ENCODE data around the gene PTPA.

Gene PTPA

DNA sequence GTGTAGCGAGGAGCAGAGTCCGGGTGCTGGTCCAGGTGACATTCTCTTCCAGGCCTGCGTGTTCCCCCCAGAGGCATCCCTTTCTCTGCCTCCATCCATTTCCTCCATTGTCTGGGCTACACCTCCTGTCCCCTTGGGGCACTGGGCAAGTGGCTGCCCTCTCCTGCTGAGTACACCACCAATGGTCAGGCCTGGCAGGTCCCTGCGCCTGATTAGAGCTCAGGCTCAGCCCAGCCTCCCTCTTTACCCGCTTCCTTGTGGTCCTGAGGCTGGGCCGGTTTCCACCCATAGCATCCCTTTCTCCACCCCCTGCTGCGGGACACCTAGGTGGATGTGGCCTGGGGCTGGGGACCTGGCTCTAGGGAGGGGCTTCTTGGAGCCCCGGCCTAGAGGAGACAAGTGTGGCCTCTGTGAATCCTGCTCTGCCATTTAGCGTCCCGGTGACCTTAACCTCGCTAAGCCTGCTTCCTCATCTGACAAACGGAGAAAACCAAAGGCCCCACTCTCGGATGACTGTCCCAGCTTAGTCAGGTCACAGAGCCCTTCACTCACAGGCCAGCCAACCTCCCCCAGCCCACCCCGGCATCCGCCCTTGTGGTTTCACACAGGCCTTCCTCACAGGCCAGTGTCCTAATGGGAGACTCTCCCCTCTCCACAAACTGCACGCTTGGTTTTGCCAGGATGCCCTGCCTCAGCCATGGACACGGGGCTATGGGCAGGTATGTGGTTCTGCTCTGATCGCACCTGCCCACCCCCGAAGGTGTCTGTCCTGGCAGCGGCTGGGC lies 17.4 kb upstream of the PTPA start:
- Histone ChIP-seq H3K4me1 (ENCODE audit: control insufficient read depth, insufficient read depth, low read length) (no peaks in the 10 kb centered on the region), H3K36me3 (ENCODE audit: control insufficient read depth in 2 of 2, insufficient read depth in 1 of 2, low read length in 2 of 2) (peaks cover 0 to 41% of the 10 kb centered on the region in 2 experiments; a peak in 2 of 3 replicates), H3K4me3 (ENCODE audit: low read depth, low read length) (no peak overlapping the region), H3K9me3 (ENCODE audit: control insufficient read depth, insufficient read depth, low read depth, low read length) (no peaks in the 10 kb centered on the region), H3K27ac (ENCODE audit: extremely low read depth, low read depth, low read length) (no peak overlapping the region)
- TF ChIP-seq ZNF10 (tag by site-specific recombination; IDR thresholded peaks at IDR 0.05): peak; percentile 96
- peak; percentile 48 for TF ChIP-seq ZIC2 (tag by site-specific recombination; IDR thresholded peaks at IDR 0.05)
- no peak for TF ChIP-seq GLI4 (tag by site-specific recombination; IDR thresholded peaks at IDR 0.05)
- CTCF ChIA-PET: no interaction called here
- POLR2A ChIA-PET: interaction anchor here (2.8 kb wide), 1 partner anchor 13 kb away, joined by 13 read pairs; the partner anchor contains the start of gene DOLPP1

GRCh38 chr9:129094387-129095169 lies 16.6 kb upstream of the PTPA start:
- POLR2A ChIA-PET: interaction anchor here (0.5 to 2.8 kb wide), 5 partner anchors 10 to 28 kb away, joined by 3 to 13 read pairs (median 3); partner anchors contain the start of genes DOLPP1 and PTPA
- TF ChIP-seq, protein P1, sequence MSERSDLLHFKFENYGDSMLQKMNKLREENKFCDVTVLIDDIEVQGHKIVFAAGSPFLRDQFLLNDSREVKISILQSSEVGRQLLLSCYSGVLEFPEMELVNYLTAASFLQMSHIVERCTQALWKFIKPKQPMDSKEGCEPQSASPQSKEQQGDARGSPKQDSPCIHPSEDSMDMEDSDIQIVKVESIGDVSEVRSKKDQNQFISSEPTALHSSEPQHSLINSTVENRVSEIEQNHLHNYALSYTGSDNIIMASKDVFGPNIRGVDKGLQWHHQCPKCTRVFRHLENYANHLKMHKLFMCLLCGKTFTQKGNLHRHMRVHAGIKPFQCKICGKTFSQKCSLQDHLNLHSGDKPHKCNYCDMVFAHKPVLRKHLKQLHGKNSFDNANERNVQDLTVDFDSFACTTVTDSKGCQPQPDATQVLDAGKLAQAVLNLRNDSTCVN (tag by site-specific recombination; optimal IDR thresholded peaks at IDR 0.05): no peak
- TF ChIP-seq ZNF560 (tag by site-specific recombination; IDR thresholded peaks at IDR 0.05; ENCODE audit: borderline replicate concordance): no peak
- no peak for TF ChIP-seq ZNF391 (tag by site-specific recombination; IDR thresholded peaks at IDR 0.05; ENCODE audit: borderline replicate concordance, low read depth)
- TF ChIP-seq YY2 (tag by site-specific recombination; IDR thresholded peaks at IDR 0.05): no peak
- no peak for TF ChIP-seq ZNF354C (tag by site-specific recombination; IDR thresholded peaks at IDR 0.05; ENCODE audit: borderline replicate concordance, low read depth)
- no peak for TF ChIP-seq ZNF623 (tag by site-specific recombination; IDR thresholded peaks at IDR 0.05)
- no peak for TF ChIP-seq ZNF302 (tag by site-specific recombination; IDR thresholded peaks at IDR 0.05; ENCODE audit: low read depth)
- TF ChIP-seq ZNF248 (tag by site-specific recombination; IDR thresholded peaks at IDR 0.05): no peak
- TF ChIP-seq GLI2 (tag by site-specific recombination; IDR thresholded peaks at IDR 0.05; ENCODE audit: borderline replicate concordance, low read depth): no peak
- no peak for TF ChIP-seq GLIS1 (tag by site-specific recombination; IDR thresholded peaks at IDR 0.05)
- no peak for TF ChIP-seq ZNF670 (tag by site-specific recombination; IDR thresholded peaks at IDR 0.05; ENCODE audit: low read depth)
- no peak for TF ChIP-seq ZNF626 (tag by site-specific recombination; IDR thresholded peaks at IDR 0.05)
- TF ChIP-seq, protein P2, sequence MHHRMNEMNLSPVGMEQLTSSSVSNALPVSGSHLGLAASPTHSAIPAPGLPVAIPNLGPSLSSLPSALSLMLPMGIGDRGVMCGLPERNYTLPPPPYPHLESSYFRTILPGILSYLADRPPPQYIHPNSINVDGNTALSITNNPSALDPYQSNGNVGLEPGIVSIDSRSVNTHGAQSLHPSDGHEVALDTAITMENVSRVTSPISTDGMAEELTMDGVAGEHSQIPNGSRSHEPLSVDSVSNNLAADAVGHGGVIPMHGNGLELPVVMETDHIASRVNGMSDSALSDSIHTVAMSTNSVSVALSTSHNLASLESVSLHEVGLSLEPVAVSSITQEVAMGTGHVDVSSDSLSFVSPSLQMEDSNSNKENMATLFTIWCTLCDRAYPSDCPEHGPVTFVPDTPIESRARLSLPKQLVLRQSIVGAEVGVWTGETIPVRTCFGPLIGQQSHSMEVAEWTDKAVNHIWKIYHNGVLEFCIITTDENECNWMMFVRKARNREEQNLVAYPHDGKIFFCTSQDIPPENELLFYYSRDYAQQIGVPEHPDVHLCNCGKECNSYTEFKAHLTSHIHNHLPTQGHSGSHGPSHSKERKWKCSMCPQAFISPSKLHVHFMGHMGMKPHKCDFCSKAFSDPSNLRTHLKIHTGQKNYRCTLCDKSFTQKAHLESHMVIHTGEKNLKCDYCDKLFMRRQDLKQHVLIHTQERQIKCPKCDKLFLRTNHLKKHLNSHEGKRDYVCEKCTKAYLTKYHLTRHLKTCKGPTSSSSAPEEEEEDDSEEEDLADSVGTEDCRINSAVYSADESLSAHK (tag by site-specific recombination; IDR thresholded peaks at IDR 0.05): no peak
- TF ChIP-seq ZSCAN16 (tag by site-specific recombination; IDR thresholded peaks at IDR 0.05): no peak
- TF ChIP-seq ZBTB7A (tag by site-specific recombination; IDR thresholded peaks at IDR 0.05; ENCODE audit: low read depth): no peak
- H3K4me3 ChIP-seq (ENCODE audit: low read depth, low read length): no peak overlapping the region
- H3K4me1 ChIP-seq (ENCODE audit: control insufficient read depth, insufficient read depth, low read length): no peaks in the 10 kb centered on the region
- CTCF ChIA-PET: interaction anchor here (0.6 to 0.9 kb wide), 2 partner anchors 37 to 350 kb away, joined by 3 to 4 read pairs; no protein-coding TSS in a partner anchor
- H3K36me3 ChIP-seq (ENCODE audit: control insufficient read depth in 2 of 2, insufficient read depth in 1 of 2, low read length in 2 of 2): peaks cover 0 to 33% of the 10 kb centered on the region in 2 experiments; a peak in 2 of 3 replicates
- no peaks in the 10 kb centered on the region for H3K9me3 ChIP-seq (ENCODE audit: control insufficient read depth, insufficient read depth, low read depth, low read length)
- no peak overlapping the region for H3K27ac ChIP-seq (ENCODE audit: extremely low read depth, low read depth, low read length)

Data from HEK293 (cell line).